Astrocyte of the hippocampus (primary cell): ENCODE data around the gene WDFY3.
A peak's percentile ranks its signal among the peaks of the same experiment; 100 is the strongest.

ENCODE experiments used
- DNase-seq: peaks from one replicate; pipeline ENCODE4 v3.0.0; 2011; ENCODE audit warnings: low read depth, low spot score

Gene WDFY3

GRCh38 chr4:84952776-84953175 lies 13.7 kb downstream of the WDFY3 start:
- DNase-seq: no peak

- DNase-seq: peak; percentile 61
Observed at GRCh38 chr4:84952004-84952403, 14.5 kb downstream of the WDFY3 start.

- no peak for DNase-seq
Observed at GRCh38 chr4:84948056-84948455, 18.4 kb downstream of the WDFY3 start.

GRCh38 chr4:84944947-84945346 lies 21.5 kb downstream of the WDFY3 start:
- DNase-seq: no peak

GRCh38 chr4:84940960-84941359 lies 25.5 kb downstream of the WDFY3 start:
- no peak for DNase-seq

- no peak for DNase-seq
Observed at GRCh38 chr4:84939113-84939512, 27.4 kb downstream of the WDFY3 start.

- DNase-seq: peak; percentile 84
Observed at GRCh38 chr4:84938316-84938715, 28.2 kb downstream of the WDFY3 start.

GRCh38 chr4:84937381-84937977 lies 29.0 kb downstream of the WDFY3 start:
- DNase-seq: no peak

- DNase-seq: no peak
Observed at GRCh38 chr4:84936123-84936522, 30.4 kb downstream of the WDFY3 start.

- no peak for DNase-seq
Observed at GRCh38 chr4:84932462-84932861, 34.0 kb downstream of the WDFY3 start.

- no peak for DNase-seq
Observed at GRCh38 chr4:84931961-84932360, 34.5 kb downstream of the WDFY3 start.

- no peak for DNase-seq
Observed at GRCh38 chr4:84931274-84931673, 35.2 kb downstream of the WDFY3 start.

GRCh38 chr4:84928089-84928488 lies 38.4 kb downstream of the WDFY3 start:
- DNase-seq: no peak

GRCh38 chr4:84927428-84927827 lies 39.1 kb downstream of the WDFY3 start:
- no peak for DNase-seq

GRCh38 chr4:84925558-84925957 lies 40.9 kb downstream of the WDFY3 start:
- no peak for DNase-seq

- no peak for DNase-seq
Observed at GRCh38 chr4:84924434-84924833, 42.1 kb downstream of the WDFY3 start.

GRCh38 chr4:84920617-84921016 lies 45.9 kb downstream of the WDFY3 start:
- DNase-seq: no peak

GRCh38 chr4:84917869-84918600 lies 48.5 kb downstream of the WDFY3 start:
- DNase-seq: no peak

- no peak for DNase-seq
Observed at GRCh38 chr4:84917086-84917821, 49.2 kb downstream of the WDFY3 start.

GRCh38 chr4:84916227-84916626 lies 50.3 kb downstream of the WDFY3 start:
- peak; percentile 39 for DNase-seq

GRCh38 chr4:84915396-84915780 lies 51.1 kb downstream of the WDFY3 start:
- peak; percentile 19 for DNase-seq

- no peak for DNase-seq
Observed at GRCh38 chr4:84914686-84915395, 51.6 kb downstream of the WDFY3 start.
